ENCODE measurements around the gene CAPG.
A peak's percentile ranks its signal among the peaks of the same experiment; 100 is the strongest.

CAPG gene

GRCh38 chr2:85438201-85439024 is 28.2 kb upstream of the CAPG start:
- DNase-seq, result peak; percentile 43

GRCh38 chr2:85437488-85438200 is 27.5 kb upstream of the CAPG start:
- DNase-seq, result peak; percentile 85

- DNase-seq, result no peak
Measured at GRCh38 chr2:85436836-85437487, 26.8 kb upstream of the CAPG start.

- DNase-seq, result no peak
Measured at GRCh38 chr2:85435981-85436835, 26.0 kb upstream of the CAPG start.

- DNase-seq, result no peak
Measured at GRCh38 chr2:85435220-85435958, 25.2 kb upstream of the CAPG start.

GRCh38 chr2:85434696-85435095 is 24.5 kb upstream of the CAPG start:
- no peak for DNase-seq

- DNase-seq, result no peak
Measured at GRCh38 chr2:85433511-85434089, 23.4 kb upstream of the CAPG start.

GRCh38 chr2:85431570-85432205 is 21.5 kb upstream of the CAPG start:
- no peak for DNase-seq

GRCh38 chr2:85430752-85431569 is 20.8 kb upstream of the CAPG start:
- DNase-seq, result no peak

- DNase-seq, result no peak
Measured at GRCh38 chr2:85429924-85430289, 19.7 kb upstream of the CAPG start.

- DNase-seq, result no peak
Measured at GRCh38 chr2:85429213-85429923, 19.2 kb upstream of the CAPG start.

- no peak for DNase-seq
Measured at GRCh38 chr2:85428343-85428881, 18.2 kb upstream of the CAPG start.

- no peak for DNase-seq
Measured at GRCh38 chr2:85427300-85427835, 17.2 kb upstream of the CAPG start.

GRCh38 chr2:85425588-85425987 is 15.4 kb upstream of the CAPG start:
- no peak for DNase-seq

GRCh38 chr2:85423525-85423924 is 13.4 kb upstream of the CAPG start:
- DNase-seq, result no peak

GRCh38 chr2:85422072-85422457 is 11.9 kb upstream of the CAPG start:
- no peak for DNase-seq

GRCh38 chr2:85421260-85422071 is 11.3 kb upstream of the CAPG start:
- DNase-seq, result no peak
